ENCODE results near the gene HDAC4. TPM values are rescaled to one million over a fixed set of nuclear protein-coding genes. Genes with fewer than 3 reads are reported as not detected.

HDAC4 gene
- total RNA-seq, 1 experiment from 2014 or later: 32.0 TPM

DNA sequence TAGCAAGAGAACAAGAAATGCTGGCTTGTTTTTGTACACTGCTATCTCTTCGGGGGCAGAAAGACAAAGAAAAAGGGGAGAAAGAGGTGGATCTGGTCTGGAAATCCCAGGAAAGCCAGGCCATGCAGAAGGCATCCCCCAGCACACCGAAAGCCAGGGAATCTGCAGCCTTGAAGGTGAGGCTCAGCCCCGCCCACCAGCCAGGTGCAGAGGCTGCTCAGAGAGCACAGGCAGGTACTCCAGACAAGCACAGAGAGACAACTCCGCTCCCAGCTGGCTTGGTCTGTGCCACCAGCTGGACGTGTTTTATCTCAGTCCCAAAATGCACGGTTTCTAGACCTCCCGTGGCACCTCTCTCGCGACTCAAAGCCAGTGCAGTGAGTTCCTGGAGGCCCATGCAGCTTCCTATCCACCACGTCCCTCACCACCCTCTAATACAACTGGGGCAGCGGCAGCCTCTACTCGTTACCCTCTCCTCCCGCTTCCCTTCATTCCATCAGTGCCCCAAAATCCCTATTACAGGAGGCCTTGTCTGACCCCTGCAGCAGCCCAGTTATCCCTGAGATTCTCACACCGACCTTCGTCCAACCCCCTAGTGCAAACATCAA is 62.8 kb downstream of the HDAC4 start:
- Histone ChIP-seq H4K91ac (ENCODE audit: insufficient read length, low read depth, low read length) (no peak overlapping the region), H2BK5ac (ENCODE audit: insufficient read length, low read length) (no peak overlapping the region), H2AK5ac (ENCODE audit: insufficient read length, low read length) (no peak overlapping the region), H3K18ac (ENCODE audit: insufficient read length, low read depth, low read length) (no peak overlapping the region), H3K9me3 (ENCODE audit: control insufficient read depth, low read depth, low read length) (no peaks in the 10 kb centered on the region), H3K4ac (ENCODE audit: low read depth, low read length) (no peak overlapping the region), H4K5ac (ENCODE audit: insufficient read length, low read depth, low read length) (no peak overlapping the region), H2BK120ac (ENCODE audit: low read depth, low read length, poor library complexity, severe bottlenecking) (no peak overlapping the region), H3K27me3 (ENCODE audit: insufficient read depth, low read length) (no peaks in the 10 kb centered on the region), H2BK12ac (ENCODE audit: insufficient read length, low read depth, low read length) (no peak overlapping the region), H3K27ac (ENCODE audit: insufficient read length, low read depth, low read length) (no peak overlapping the region), H3K4me2 (ENCODE audit: insufficient read depth, insufficient read length, low read length) (no peak overlapping the region), H4K8ac (replicated peaks; ENCODE audit: insufficient read length, low read depth, low read length) (no peak overlapping the region), H3K79me2 (ENCODE audit: insufficient read depth, low read length) (peaks cover 2% of the 10 kb centered on the region; the same call in 1 of the 2 replicates), H3K14ac (ENCODE audit: insufficient read depth, low read length) (no peak overlapping the region; the same call in 1 of the 2 replicates), H2BK20ac (ENCODE audit: low read depth, low read length, poor library complexity, severe bottlenecking) (no peak overlapping the region), H4K20me1 (ENCODE audit: control insufficient read depth, insufficient read depth, insufficient read length) (no peaks in the 10 kb centered on the region), H3K23me2 (ENCODE audit: insufficient read length, low read depth, low read length, poor library complexity, severe bottlenecking) (no peaks in the 10 kb centered on the region), H3T11ph (ENCODE audit: low read length) (no peak overlapping the region), H2BK15ac (ENCODE audit: low read depth, low read length) (no peak overlapping the region), H3K79me1 (ENCODE audit: insufficient read depth, low read depth, low read length, poor library complexity, severe bottlenecking) (no peaks in the 10 kb centered on the region), H2AFZ (ENCODE audit: low read length) (no peak overlapping the region), H3K23ac (ENCODE audit: insufficient read length, low read depth, low read length) (no peak overlapping the region), H3K4me1 (ENCODE audit: insufficient read depth, low read length) (no peaks in the 10 kb centered on the region; the same call in 1 of the 2 replicates), H3K9ac (ENCODE audit: extremely low read depth, insufficient read length, low read length) (no peak overlapping the region), H3K56ac (ENCODE audit: insufficient read length, low read depth, low read length) (no peak overlapping the region)
- DNase-seq: peak; percentile 60
- Mint-ChIP-seq H3K4me3 (no peak overlapping the region; a peak in 1 of 5 replicates), H3K4me1 (peaks cover 25 to 26% of the 10 kb centered on the region in 2 experiments), H3K36me3 (ENCODE audit: insufficient read depth in 1 of 3, low read depth in 3 of 3) (peaks cover 11 to 17% (median 12%) of the 10 kb centered on the region in 3 experiments), H3K9me3 (peaks cover 0 to 6% of the 10 kb centered on the region in 2 experiments; a peak in 4 of 5 replicates), H3K27ac (peak overlapping the region; percentile 29 to 74 (median 72); a peak in 5 of 7 replicates), H3K27me3 (ENCODE audit: low read depth) (no peaks in the 10 kb centered on the region)
- no CpG with 5 or more reads among the region's 15 CpGs for WGBS (ENCODE audit: extremely low coverage, insufficient read length, low lambda C conversion rate)
- TF ChIP-seq, protein P1, sequence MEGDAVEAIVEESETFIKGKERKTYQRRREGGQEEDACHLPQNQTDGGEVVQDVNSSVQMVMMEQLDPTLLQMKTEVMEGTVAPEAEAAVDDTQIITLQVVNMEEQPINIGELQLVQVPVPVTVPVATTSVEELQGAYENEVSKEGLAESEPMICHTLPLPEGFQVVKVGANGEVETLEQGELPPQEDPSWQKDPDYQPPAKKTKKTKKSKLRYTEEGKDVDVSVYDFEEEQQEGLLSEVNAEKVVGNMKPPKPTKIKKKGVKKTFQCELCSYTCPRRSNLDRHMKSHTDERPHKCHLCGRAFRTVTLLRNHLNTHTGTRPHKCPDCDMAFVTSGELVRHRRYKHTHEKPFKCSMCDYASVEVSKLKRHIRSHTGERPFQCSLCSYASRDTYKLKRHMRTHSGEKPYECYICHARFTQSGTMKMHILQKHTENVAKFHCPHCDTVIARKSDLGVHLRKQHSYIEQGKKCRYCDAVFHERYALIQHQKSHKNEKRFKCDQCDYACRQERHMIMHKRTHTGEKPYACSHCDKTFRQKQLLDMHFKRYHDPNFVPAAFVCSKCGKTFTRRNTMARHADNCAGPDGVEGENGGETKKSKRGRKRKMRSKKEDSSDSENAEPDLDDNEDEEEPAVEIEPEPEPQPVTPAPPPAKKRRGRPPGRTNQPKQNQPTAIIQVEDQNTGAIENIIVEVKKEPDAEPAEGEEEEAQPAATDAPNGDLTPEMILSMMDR (conservative IDR thresholded peaks at IDR 0.05): no peak
